ENCODE results near the gene KRT76.
"Not testable (repeated sequence)": the region's sequence is repeated elsewhere in the genome, so short reads cannot be mapped to it uniquely, and the experiment has no call there.

KRT76 gene

GRCh38 chr12:52781399-52782082 lies 4.4 kb upstream of the KRT76 start:
- no peak for DNase-seq (ENCODE audit: low read depth)

- no peak for DNase-seq (ENCODE audit: low read depth)
Observed at GRCh38 chr12:52779914-52780313, 2.8 kb upstream of the KRT76 start.

GRCh38 chr12:52778833-52779232 lies 1.7 kb upstream of the KRT76 start:
- no peak for DNase-seq (ENCODE audit: low read depth)

GRCh38 chr12:52777566-52777965 lies 421 bp upstream of the KRT76 start:
- DNase-seq (ENCODE audit: low read depth), result no peak

DNA sequence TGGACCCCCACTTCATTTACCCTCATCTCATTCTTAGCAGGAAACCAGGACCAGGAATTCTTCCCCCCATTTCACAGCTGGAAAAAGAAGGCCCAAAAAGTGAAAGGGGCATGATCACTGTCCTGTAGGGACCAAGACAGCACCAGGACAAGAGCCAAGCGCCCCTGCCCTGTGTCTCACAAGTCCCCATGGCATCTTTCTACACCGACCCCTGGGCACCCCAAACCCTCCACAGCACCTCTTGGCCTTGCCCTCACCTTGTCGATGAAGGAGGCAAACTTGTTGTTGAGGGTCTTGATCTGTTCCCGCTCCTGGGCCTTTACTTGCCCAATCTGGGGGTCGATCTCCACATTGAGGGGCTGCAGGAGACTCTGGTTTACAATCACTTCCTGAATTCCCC lies 710 bp downstream of the KRT76 start:
- no peak for DNase-seq (ENCODE audit: low read depth)

DNA sequence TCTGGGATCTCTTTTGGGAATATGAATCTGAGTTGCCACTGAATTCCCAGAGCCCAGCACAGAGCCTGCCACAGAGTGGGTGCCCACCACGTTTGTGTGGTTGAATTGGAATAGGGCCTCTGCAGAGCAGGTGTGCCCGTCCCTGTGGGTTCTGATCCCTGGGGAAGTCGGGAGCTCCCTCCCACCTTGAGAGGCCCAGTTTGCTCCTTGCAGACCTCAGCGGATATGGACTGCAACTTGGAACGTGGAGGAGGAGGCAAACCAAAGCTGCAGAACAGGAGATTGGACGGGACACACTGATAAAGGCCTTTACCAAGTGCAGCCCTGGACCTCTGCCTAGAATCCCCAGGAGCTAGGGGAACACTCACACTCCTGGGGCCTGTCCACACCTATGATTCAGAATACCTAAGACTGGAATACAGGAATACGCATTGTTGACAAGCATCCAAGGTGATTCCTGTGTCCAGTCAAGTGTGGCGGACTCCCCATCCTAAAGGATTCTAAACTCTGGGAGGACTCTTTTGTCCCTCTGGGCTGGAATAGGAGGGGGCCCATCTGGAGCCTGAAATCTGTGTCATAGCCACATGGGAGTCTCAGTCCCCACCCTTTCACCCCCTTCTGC lies 2.4 kb downstream of the KRT76 start:
- no peak for DNase-seq (ENCODE audit: low read depth)

- no peak for DNase-seq (ENCODE audit: low read depth)
Observed at GRCh38 chr12:52772772-52773171, 4.4 kb downstream of the KRT76 start.

DNA sequence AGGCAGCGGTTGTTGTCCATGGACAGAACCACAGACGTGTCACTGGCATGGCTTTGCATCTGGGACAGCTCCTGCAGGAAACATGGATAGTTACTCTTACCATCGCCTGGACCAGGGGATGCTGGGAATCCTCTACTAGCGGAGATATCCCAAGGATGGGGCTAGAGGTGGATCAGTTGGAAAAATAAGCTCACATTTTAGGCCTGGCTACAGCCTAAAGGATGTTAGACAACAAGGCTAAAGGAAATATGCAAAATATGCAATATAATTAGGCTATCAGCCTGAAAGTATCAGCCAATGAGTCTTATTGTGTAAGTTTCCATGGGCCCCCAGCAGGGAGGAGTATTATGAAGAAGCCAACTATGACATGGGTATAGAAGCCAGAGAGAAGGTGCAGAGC lies 5.0 kb downstream of the KRT76 start:
- no peak for DNase-seq (ENCODE audit: low read depth)

GRCh38 chr12:52771505-52771904 lies 5.6 kb downstream of the KRT76 start:
- DNase-seq (ENCODE audit: low read depth), result no peak

DNA sequence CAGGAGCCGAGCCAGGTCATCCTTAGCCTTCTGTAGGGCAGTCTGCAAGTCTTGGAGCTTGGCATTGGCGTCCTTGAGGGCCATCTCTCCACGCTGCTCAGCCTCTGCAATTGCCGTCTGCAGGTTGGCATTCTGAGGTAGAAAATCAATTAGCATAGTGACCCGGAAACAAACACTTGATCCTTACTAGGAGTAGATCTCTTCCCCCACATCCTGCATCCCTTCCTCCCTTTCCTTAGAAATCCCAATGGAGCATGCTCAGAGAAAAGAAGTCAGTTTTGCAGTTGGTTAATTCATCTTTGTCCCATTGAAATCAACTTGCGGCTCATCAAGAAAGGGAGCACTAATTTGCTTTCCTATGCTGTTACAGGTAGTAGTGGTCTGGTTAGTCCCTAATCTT lies 6.1 kb downstream of the KRT76 start:
- DNase-seq (ENCODE audit: low read depth), result no peak

- DNase-seq (ENCODE audit: low read depth), result no peak
Observed at GRCh38 chr12:52769946-52770345, 7.2 kb downstream of the KRT76 start.

- no peak for DNase-seq (ENCODE audit: low read depth)
Observed at GRCh38 chr12:52769354-52769753, 7.8 kb downstream of the KRT76 start.

- no peak for DNase-seq (ENCODE audit: low read depth)
Observed at GRCh38 chr12:52768479-52769200, 8.5 kb downstream of the KRT76 start.

GRCh38 chr12:52767427-52767826 lies 9.7 kb downstream of the KRT76 start:
- no peak for DNase-seq (ENCODE audit: low read depth)

- DNase-seq (ENCODE audit: low read depth), result no peak
Observed at GRCh38 chr12:52767020-52767379, 10.1 kb downstream of the KRT76 start.

DNA sequence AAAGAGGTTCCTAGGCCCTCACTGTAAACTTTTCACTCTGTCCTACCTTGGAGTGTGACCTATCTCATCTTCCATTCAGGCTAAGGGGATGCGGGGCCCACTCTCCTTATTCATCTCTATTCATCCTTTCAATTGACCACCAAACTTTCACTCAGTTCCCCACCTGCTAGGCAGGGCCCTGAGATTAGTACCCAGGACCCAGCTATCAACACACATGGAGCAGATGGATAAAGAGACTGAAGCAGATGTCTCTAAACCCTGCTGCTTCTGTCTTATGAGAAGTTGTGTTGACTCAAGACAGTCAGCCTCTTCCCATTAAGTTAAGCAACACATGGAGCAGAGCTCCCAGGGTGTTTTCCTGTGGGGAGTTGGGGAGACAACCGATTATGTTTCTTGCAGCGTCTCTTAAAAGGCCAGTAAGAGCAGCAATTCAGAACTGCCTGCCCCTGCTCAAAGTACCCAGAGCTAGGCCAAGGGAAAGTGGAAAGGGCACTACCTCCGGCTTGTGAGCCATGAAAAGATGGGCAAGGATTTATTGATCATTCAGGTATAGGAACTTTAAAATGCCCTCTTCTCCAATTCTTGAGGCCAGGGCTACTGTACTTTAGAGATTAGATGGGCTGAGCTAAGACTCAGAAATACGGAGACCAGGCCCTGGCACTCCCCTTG lies 10.7 kb downstream of the KRT76 start:
- no peak for DNase-seq (ENCODE audit: low read depth)

DNA sequence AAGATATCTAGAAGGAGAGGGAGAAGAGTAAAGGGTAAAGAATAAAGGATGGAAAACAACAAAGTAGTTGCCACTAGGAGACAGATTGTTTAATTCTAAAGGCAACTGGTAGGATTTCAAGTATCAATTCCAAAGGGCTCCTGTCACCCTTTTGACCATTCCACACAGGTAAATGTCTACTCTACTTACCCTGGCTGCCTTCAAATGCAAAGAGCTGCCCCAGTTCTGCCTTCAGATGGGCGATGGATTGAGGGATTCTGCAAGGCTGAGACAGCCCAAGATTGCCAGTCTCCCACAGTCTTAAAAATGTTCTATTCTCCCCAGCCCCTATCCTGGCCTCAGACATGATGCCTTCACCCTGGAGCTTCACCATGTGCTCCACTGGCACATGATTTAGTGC lies 11.4 kb downstream of the KRT76 start:
- no peak for DNase-seq (ENCODE audit: low read depth)

DNA sequence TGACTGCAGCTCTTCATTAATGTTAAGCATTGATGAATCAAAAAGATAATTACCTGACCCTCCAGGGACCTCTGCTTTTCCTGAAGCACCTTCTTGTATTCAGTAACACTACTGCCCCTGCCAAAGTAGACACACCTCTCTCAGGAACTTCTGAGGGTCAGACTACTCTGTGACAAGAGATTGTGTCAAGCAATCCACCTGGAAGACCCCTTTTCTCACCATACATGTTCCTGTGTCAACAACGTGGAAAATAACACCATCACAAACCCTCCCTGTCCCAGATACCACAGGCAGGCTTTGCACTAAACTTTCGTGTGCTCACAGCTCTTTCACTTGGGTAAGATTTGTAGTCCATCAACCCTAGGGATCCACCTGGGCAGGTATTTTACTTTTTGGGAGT lies 13.2 kb downstream of the KRT76 start:
- DNase-seq (ENCODE audit: low read depth), result no peak

GRCh38 chr12:52763036-52763659 lies 14.0 kb downstream of the KRT76 start:
- no peak for DNase-seq (ENCODE audit: low read depth)

DNA sequence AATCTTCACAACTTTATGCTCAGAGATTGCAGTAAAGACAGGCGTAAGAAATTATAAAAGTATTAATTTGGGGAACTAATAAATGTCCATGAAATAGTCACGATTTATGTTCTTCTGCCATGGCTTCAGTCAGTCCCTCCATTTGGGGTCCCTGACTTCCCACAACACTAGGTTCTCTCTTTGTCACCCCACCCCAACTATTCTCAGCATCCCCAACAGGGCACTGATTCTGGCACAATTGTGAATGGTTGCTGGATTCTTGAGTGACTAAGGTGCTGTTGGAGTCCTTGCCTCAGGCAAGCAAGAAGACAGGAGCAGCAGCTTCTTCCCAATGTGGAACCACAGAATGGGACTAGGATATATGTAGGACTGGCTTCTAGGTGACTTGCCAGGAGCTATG lies 15.3 kb downstream of the KRT76 start:
- no peak for DNase-seq (ENCODE audit: low read depth)

DNA sequence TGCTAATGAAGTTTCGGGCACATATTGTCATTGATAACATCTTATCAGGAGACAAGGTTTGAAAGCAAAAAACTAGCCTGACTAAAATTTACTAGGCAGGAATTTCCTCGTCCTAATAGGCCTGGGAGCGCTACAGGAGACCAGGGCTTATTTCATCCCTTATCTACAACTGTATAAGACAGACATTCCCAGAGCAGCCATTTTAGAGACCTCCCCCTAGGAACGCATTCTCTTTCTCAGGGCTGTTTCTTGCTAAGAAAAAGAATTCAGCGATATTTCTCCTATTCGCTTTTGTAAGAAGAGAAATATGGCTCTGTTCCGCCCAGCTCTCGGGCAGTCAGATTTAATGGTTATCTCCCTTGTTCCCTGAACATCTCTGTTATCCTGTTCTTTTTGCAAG lies 15.9 kb downstream of the KRT76 start:
- not testable (repeated sequence) for DNase-seq (ENCODE audit: low read depth)

DNA sequence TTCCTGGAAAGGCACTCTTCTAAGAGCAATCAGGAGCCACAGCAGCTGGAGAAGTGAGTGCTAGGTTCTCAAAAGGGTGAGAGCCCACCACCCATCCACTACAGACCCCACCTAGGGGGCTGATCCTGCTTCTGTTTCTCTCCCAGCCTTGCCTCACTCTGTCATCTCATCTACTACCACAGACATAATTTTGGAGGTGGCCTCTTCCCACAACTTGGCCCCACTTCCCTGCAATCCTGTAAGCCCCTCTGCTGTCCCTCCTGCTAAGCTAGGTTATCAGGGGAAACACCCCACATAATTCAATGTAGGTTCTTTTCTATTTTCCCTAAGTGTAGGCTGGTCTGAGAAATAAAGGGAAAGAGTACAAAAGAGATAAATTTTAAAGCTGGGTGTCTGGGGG lies 16.5 kb downstream of the KRT76 start:
- no peak for DNase-seq (ENCODE audit: low read depth)

DNA sequence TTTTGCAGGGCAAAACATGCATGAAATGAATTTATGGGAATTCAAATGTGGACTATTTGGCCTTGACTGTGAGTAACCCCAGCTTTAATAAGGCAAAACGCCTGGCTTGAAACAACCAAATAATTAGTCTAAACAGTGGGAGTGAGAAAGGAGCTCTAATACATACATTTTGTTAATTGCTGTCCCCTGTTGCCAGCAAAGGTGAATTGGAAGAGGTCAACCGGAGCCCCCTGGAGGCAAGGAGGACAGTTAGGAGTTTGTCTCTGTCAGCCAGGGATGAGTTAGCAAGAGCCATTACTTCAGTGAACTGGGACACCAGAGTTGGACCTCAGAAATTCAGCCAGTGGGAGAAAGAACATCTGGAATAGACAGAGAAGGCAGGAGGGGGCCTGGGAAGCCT lies 17.4 kb downstream of the KRT76 start:
- DNase-seq (ENCODE audit: low read depth), result no peak

All from activated T-helper 9 cell treated with anti-CD3 and anti-CD28 coated beads, Interleukin-2, amount 50 U/mL, for 16 hours (primary cell).